SK-N-SH treated with all-trans-retinoic acid at 6 μM for 48 hours (cell line): ENCODE measurements around the gene KDELR3.

ENCODE experiments used
- CREB5 ChIP-seq: fragments of 250-450 bp; sonication (Bioruptor Pico); IDR thresholded peaks from 2 replicates; pipeline ENCODE4 v1.5.1; 2020; ENCODE audit warnings: low read depth, mild to moderate bottlenecking, moderate library complexity
- PATZ1 ChIP-seq: fragments of 250-450 bp; sonication (Bioruptor Pico); IDR thresholded peaks from 2 replicates; pipeline ENCODE4 v1.8.0; 2020; ENCODE audit warnings: mild to moderate bottlenecking, moderate library complexity, borderline replicate concordance
- RARB ChIP-seq: fragments of 250-450 bp; sonication (Bioruptor Pico); IDR thresholded peaks from 2 replicates; pipeline ENCODE4 v1.8.0; 2021; ENCODE audit warnings: mild to moderate bottlenecking, moderate library complexity
- ZFP30 ChIP-seq: fragments of 450-650 bp; formaldehyde crosslinking; IDR thresholded peaks from 2 replicates; pipeline ENCODE4 v1.5.0; 2022; ENCODE audit warnings: mild to moderate bottlenecking, moderate library complexity
- ZNF70 ChIP-seq: fragments of 450-650 bp; formaldehyde crosslinking; IDR thresholded peaks from 2 replicates; pipeline ENCODE4 v1.5.0; 2020; ENCODE audit warnings: mild to moderate bottlenecking, moderate library complexity
- ZNF8 ChIP-seq: fragments of 450-650 bp; formaldehyde crosslinking; IDR thresholded peaks from 2 replicates; pipeline ENCODE4 v1.5.0; 2020; ENCODE audit warnings: mild to moderate bottlenecking, moderate library complexity

GRCh38 chr22:38427465-38427864 is 40.4 kb upstream of the KDELR3 start:
- TF ChIP-seq CREB5 (no peak), ZFP30 (CRISPR knock-in tag) (no peak), PATZ1 (CRISPR knock-in tag) (no peak), ZNF8 (no peak), RARB (no peak), ZNF70 (CRISPR knock-in tag) (no peak)
